OCI-LY3 (cell line): ENCODE data around the gene PARD3.

ENCODE experiments used
- H2AFZ ChIP-seq: fragments of 200-600, 300-600 bp; shearing (Covaris generic); 2 replicates; pipeline ENCODE4 v1.6.0; 2014; ENCODE audit warnings: antibody characterized with exemption, low read depth, low read length
- H3K27ac ChIP-seq: fragments of 200-600, 300-600 bp; sonication (generic); 2 replicates; pipeline ENCODE4 v1.5.1; 2014; ENCODE audit warnings: mild to moderate bottlenecking, low read length, moderate library complexity, mixed read lengths
- H3K27me3 ChIP-seq: fragments of 200-600, 300-600 bp; sonication (generic); 2 replicates; pipeline ENCODE4 v1.6.1; 2014; ENCODE audit warnings: low read depth, low read length, mixed read lengths
- H3K36me3 ChIP-seq: fragments of 200-600, 300-600 bp; sonication (generic); replicated peaks from 2 replicates; pipeline ENCODE3; 2014; ENCODE audit warnings: low read depth, low read length, mixed read lengths
- H3K4me1 ChIP-seq: fragments of 300-600, 200-600 bp; sonication (generic); 2 replicates; pipeline ENCODE4 v1.6.1; 2014; ENCODE audit warnings: low read length, mixed read lengths
- H3K4me2 ChIP-seq: fragments of 200-600, 300-600 bp; sonication (generic); 2 replicates; pipeline ENCODE4 v1.6.1; 2014; ENCODE audit warnings: low read length, mixed read lengths
- H3K4me3 ChIP-seq: fragments of 300-600, 200-600 bp; sonication (generic); 2 replicates; pipeline ENCODE4 v1.5.1; 2014; ENCODE audit warnings: antibody characterized with exemption, mild to moderate bottlenecking, low read length, moderate library complexity
- H3K79me2 ChIP-seq: fragments of 300-600, 200-600 bp; shearing (Covaris generic); 2 replicates; pipeline ENCODE4 v1.6.1; 2014; ENCODE audit warnings: mild to moderate bottlenecking, low read length, mixed read lengths
- H3K9ac ChIP-seq: fragments of 300-600, 200-600 bp; shearing (Covaris generic); 2 replicates; pipeline ENCODE4 v1.6.0; 2014; ENCODE audit warnings: mild to moderate bottlenecking, low read length, moderate library complexity
- H3K9me3 ChIP-seq: fragments of 200-600, 300-600 bp; shearing (Covaris generic); 2 replicates; pipeline ENCODE4 v1.6.1; 2014; ENCODE audit warnings: low read length, mixed read lengths; ENCODE audit not compliant: insufficient read depth
- H4K20me1 ChIP-seq: fragments of 200-600, 300-600 bp; sonication (generic); 2 replicates; pipeline ENCODE4 v1.6.1; 2016; ENCODE audit warnings: low read length, mixed read lengths; ENCODE audit not compliant: insufficient read depth
- CTCF ChIP-seq: fragments of 200-600, 300-600 bp; sonication (generic); IDR thresholded peaks from 2 replicates; pipeline ENCODE4 v1.5.1; 2014; ENCODE audit warnings: antibody characterized with exemption, low read length, low read depth
- EZH2phosphoT487 ChIP-seq: fragments of 200-600 bp; shearing (Covaris generic); IDR thresholded peaks from 2 replicates; pipeline ENCODE4 v1.6.1; 2018; ENCODE audit warnings: antibody characterized with exemption, mixed run types, low read depth

PARD3 gene

GRCh38 chr10:34469446-34469845 is 345.6 kb downstream of the PARD3 start:
- Histone ChIP-seq H2AFZ (no peak overlapping the region), H4K20me1 (no peaks in the 10 kb centered on the region), H3K9me3 (no peaks in the 10 kb centered on the region), H3K4me2 (no peak overlapping the region), H3K9ac (no peak overlapping the region), H3K27me3 (no peaks in the 10 kb centered on the region), H3K27ac (no peak overlapping the region), H3K4me3 (no peak overlapping the region), H3K36me3 (no peaks in the 10 kb centered on the region), H3K79me2 (no peaks in the 10 kb centered on the region), H3K4me1 (no peaks in the 10 kb centered on the region)
- TF ChIP-seq CTCF, result no peak
- no peak for TF ChIP-seq EZH2phosphoT487

DNA sequence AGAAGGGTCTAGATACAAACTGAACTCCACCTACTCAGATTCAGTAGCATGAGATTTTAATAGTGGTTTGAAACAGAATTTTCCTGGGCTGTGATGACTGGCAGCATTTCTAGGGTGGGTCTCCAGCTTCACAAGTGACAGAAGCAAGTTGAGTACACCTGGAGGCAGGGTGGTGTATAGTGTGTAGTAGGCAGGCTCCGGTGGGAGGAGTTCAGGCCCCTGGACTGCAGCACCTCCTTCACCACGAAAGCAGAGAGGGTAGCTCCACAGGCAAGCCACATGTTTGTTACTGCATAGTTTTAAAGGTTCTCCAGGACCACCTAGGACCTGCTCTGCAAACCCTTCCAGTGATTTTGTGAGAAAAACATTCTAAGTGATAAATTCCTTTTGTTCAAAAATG is 347.2 kb downstream of the PARD3 start:
- Histone ChIP-seq H4K20me1 (no peaks in the 10 kb centered on the region), H3K4me2 (no peak overlapping the region), H3K4me3 (no peak overlapping the region), H3K79me2 (no peaks in the 10 kb centered on the region), H3K9ac (no peak overlapping the region), H3K36me3 (no peaks in the 10 kb centered on the region), H2AFZ (no peak overlapping the region), H3K4me1 (no peaks in the 10 kb centered on the region), H3K9me3 (no peaks in the 10 kb centered on the region), H3K27ac (no peak overlapping the region), H3K27me3 (no peaks in the 10 kb centered on the region)
- TF ChIP-seq EZH2phosphoT487, result no peak
- TF ChIP-seq CTCF, result no peak

- no peaks in the 10 kb centered on the region for H3K36me3 ChIP-seq
- no peak overlapping the region for H3K27ac ChIP-seq
- H3K4me1 ChIP-seq, result no peaks in the 10 kb centered on the region
- H3K4me3 ChIP-seq, result no peak overlapping the region
- TF ChIP-seq EZH2phosphoT487 (no peak), CTCF (no peak)
- no peaks in the 10 kb centered on the region for H3K27me3 ChIP-seq
- no peaks in the 10 kb centered on the region for H4K20me1 ChIP-seq
- no peaks in the 10 kb centered on the region for H3K9me3 ChIP-seq
- H3K79me2 ChIP-seq, result no peaks in the 10 kb centered on the region
- no peak overlapping the region for H3K9ac ChIP-seq
- no peak overlapping the region for H2AFZ ChIP-seq
- no peak overlapping the region for H3K4me2 ChIP-seq
These were observed 347.7 kb downstream of the PARD3 start for GRCh38 chr10:34467364-34467763.

DNA sequence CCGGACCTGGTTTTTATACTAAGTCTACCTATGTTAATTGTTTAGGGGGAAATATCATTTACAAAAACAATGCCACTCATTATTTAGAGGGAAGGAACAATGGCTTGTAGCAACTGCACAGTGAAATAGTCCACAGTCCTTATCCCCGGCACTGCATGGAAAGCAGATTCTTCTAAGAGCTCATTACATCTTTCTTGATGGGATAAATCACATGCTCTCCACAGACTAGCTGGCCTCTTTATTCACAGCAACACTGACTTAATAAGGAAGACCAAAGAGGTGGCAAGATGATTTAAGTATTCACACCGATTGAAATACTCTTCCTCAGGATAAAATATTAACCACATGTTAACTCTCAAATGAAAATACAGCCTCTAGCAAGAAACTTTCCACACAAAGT is 349.4 kb downstream of the PARD3 start:
- Histone ChIP-seq H4K20me1 (no peaks in the 10 kb centered on the region), H3K9me3 (no peaks in the 10 kb centered on the region), H3K4me2 (no peak overlapping the region), H3K9ac (no peak overlapping the region), H3K4me3 (no peak overlapping the region), H3K4me1 (no peaks in the 10 kb centered on the region), H3K79me2 (no peaks in the 10 kb centered on the region), H3K36me3 (no peaks in the 10 kb centered on the region), H2AFZ (no peak overlapping the region), H3K27ac (no peak overlapping the region), H3K27me3 (no peaks in the 10 kb centered on the region)
- TF ChIP-seq EZH2phosphoT487 (no peak), CTCF (no peak)
